Measurements from ENCODE around the gene PROSER3. TPM values are rescaled to one million over a fixed set of nuclear protein-coding genes. Genes with fewer than 3 reads are reported as not detected.

PROSER3 gene
- total RNA-seq, 4 donors from 2014 or later: 3.7 to 9.7 (median 8.6) TPM

DNA sequence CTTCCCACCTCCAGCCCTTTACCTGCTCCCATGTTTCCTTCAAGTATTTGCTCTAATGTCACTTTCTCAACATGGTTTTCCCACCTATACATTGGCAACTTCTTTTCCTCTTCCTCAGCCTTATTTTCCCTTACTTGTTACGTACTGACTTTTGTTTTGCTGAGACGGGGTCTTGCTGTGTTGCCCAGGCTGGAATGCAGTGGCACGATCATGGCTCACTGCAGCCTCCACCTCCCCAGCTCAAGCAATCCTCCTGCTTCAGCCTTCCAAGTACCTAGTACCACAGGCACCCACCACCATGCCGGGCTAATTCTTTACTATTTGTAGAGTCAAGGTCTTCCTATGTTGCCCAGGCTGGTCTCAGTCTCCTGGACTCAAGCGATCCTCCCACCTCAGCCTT is 49.7 kb downstream of the PROSER3 start:
- H3K4me1 ChIP-seq: no peaks in the 10 kb centered on the region
- H3K4me3 ChIP-seq: no peak overlapping the region
- H3K27ac ChIP-seq: no peak overlapping the region
- no peak for DNase-seq
- H3K27me3 ChIP-seq: peaks cover 0 to 42% (median 0%) of the 10 kb centered on the region in 4 donors
- intact Hi-C loops (cut with DNase I): no loop called here
- H3K36me3 ChIP-seq: no peaks in the 10 kb centered on the region
- WGBS, 2 donors: 88 to 94% methylated on average over 5 of the region's 5 CpGs
- H3K9me3 ChIP-seq: no peaks in the 10 kb centered on the region
- TF ChIP-seq POLR2A (IDR thresholded peaks at IDR 0.05): no peak
- TF ChIP-seq, protein P1, sequence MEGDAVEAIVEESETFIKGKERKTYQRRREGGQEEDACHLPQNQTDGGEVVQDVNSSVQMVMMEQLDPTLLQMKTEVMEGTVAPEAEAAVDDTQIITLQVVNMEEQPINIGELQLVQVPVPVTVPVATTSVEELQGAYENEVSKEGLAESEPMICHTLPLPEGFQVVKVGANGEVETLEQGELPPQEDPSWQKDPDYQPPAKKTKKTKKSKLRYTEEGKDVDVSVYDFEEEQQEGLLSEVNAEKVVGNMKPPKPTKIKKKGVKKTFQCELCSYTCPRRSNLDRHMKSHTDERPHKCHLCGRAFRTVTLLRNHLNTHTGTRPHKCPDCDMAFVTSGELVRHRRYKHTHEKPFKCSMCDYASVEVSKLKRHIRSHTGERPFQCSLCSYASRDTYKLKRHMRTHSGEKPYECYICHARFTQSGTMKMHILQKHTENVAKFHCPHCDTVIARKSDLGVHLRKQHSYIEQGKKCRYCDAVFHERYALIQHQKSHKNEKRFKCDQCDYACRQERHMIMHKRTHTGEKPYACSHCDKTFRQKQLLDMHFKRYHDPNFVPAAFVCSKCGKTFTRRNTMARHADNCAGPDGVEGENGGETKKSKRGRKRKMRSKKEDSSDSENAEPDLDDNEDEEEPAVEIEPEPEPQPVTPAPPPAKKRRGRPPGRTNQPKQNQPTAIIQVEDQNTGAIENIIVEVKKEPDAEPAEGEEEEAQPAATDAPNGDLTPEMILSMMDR (IDR thresholded peaks at IDR 0.05): no peak

DNA sequence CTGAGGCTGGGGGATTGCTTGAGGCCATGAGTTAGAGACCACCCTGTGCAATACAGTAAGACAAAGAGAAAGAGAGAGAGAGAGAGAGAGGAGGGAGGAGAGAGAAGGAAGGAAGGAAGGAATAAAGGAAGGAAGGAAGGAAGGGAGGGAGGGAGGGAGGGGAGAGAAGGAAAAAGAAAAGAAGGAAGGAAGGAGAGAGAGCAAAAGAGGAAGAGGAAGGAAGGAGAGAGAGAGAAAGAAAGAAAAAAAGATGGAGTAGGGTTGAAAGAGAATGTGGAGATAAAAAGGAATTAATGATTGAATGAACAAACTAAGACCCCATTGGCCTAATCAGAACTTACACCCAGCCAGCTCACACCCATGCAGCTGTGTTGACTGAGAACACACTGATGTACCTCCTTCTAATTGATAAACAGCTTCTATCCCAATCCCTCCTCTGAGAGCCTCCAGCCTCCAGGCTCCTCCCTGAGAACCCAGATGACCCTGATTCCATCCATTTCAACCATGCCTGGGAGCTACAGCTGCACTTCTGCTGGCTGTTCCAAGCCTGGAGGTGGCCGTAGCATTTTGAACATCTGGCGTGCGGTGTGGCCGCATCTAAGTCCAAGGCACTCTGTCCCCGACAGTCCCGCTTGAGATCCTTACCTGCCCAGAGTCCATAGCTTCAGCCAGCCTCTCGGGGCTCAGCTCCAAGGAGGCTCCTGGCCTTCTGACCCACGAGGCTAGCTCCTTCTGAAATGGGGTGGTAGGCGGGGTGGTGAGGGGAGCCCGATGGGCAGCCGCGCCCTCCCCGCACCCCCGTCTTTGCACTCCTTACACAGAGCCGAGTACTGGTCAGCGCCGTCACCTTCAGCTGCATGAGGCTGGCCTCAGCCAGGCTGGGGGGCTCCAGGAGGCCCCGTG is 53.6 kb downstream of the PROSER3 start:
- no peak overlapping the region for H3K27ac ChIP-seq
- H3K9me3 ChIP-seq: no peaks in the 10 kb centered on the region
- DNase-seq: no peak
- no peaks in the 10 kb centered on the region for H3K4me1 ChIP-seq
- peaks cover 0 to 59% (median 0%) of the 10 kb centered on the region in 4 donors for H3K27me3 ChIP-seq
- 33 to 70% methylated on average over 1 to 6 of the region's 18 CpGs for WGBS, 2 donors
- no peak for TF ChIP-seq POLR2A (IDR thresholded peaks at IDR 0.05)
- TF ChIP-seq, protein P1 (IDR thresholded peaks at IDR 0.05): no peak
- no peaks in the 10 kb centered on the region for H3K36me3 ChIP-seq
- intact Hi-C loops (cut with DNase I): no loop called here
- no peak overlapping the region for H3K4me3 ChIP-seq

DNA sequence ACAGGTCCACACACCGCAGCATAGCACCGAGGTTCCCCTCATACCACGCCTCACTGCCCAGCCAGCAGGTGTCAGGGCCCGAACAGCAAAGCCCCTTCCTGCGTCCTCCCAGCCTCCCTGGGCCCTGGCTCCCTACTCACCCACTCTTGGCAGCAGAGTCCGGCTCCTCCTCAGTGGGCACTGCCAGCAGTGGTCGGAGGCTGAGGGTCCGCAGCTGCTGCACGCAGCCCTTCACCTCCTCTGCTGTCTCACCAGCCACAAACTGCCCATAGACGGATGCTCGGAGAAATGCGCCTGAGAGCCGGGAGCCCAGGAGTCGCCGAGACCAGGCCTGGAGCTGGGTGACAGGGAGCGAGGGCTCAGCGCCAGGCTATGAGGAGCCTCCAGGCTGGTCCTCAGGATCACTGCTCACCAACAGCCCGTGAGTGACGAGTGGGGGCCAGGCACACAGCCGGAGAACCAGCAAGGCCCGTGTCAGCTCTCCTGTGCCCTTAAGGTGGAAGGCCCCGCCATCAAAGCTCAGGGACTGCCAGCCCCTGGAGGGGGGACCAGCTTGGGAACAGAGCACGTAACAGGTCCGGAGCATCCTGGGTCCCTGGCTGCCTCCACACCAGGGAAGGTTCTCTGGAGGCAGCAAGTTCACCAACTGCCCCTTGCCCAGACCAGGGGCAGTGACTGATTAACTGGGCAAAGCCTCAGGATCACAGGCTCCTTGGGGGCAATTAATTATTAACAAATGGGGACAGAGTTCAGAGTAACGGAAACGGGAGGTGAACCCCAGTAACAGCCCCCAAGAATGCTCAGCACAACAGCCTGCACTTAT is 54.5 kb downstream of the PROSER3 start, which contains the start of gene PRODH2:
PRODH2 (minus strand) TSS at position 626 of the 823 bp plus-strand sequence; CDS start at position 586, 40 bp downstream.
- H3K4me3 ChIP-seq: no peak within 1 kb of the TSS
- no peak within 1 kb of the TSS for H3K27ac ChIP-seq
- H3K4me1 ChIP-seq: no peaks in the 10 kb centered on the region
- WGBS, 2 donors: 40 to 70% methylated on average over 1 to 5 of the region's 26 CpGs
- no peak for DNase-seq
- TF ChIP-seq, protein P1 (IDR thresholded peaks at IDR 0.05): no peak
- TF ChIP-seq POLR2A (IDR thresholded peaks at IDR 0.05): no peak
- intact Hi-C loops (cut with DNase I): no loop called here
- no peaks in the 10 kb centered on the region for H3K9me3 ChIP-seq
- H3K36me3 ChIP-seq: no peaks in the 10 kb centered on the region
- H3K27me3 ChIP-seq: peaks cover 0 to 59% (median 0%) of the 10 kb centered on the region in 4 donors

DNA sequence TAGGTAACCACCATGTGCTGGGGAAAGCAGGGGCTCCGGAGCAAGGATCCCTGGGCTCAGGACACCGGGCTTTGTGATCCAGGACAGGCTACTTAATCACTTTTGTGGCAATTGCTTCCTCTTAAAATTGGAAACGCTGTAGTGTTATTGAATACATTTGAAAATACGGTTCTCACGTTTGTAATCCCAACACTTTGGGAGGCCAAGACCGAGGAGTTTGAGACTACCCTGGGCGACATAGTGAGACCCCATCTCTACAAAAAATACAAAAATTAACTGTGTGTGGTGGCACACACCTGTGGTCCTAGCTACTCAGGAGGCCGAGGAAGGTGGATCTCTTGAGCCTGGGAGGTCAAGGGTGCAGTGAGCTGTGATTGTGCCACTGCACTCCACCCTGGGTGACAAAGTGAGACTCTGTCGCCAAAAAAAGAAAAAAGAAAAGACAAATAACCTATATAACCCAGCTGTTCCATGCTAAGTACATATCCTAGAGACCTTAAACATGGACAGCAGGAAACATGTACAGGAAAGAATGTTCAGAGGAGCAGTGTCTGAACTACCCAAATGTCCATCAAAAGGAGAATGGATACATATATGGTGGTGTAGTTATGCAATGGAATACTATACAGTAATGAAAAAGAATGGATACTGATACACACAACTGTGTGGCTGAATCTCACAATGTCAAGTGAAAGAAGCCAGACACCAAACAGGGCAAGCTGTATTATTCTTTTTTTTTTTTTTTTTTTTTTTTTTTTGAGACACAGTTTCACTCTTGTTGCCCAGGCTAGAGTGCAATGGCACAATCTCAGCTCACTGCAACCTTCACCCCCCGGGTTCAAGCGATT is 55.3 kb downstream of the PROSER3 start:
- Histone ChIP-seq H3K4me1 (no peaks in the 10 kb centered on the region), H3K36me3 (no peaks in the 10 kb centered on the region), H3K27ac (no peak overlapping the region), H3K9me3 (no peaks in the 10 kb centered on the region), H3K4me3 (no peak overlapping the region), H3K27me3 (peaks cover 0 to 66% (median 0%) of the 10 kb centered on the region in 4 donors)
- TF ChIP-seq POLR2A (IDR thresholded peaks at IDR 0.05): no peak
- TF ChIP-seq, protein P1 (IDR thresholded peaks at IDR 0.05): no peak
- no peak for DNase-seq
- WGBS, 2 donors: 81 to 82% methylated on average over 9 to 11 of the region's 11 CpGs
- intact Hi-C loops (cut with DNase I): no loop called here
